GM11168 (cell line): Measurements from ENCODE around the gene DIP2B.
"Not testable (repeated sequence)": the region's sequence is repeated elsewhere in the genome, so short reads cannot be mapped to it uniquely, and the experiment has no call there.

Experiments
- in situ Hi-C: fragments of 300-500 bp; cut with MboI; formaldehyde crosslinking; loops from one replicate; pipeline ENCODE4 v1.12.0; 2022; ENCODE audit warnings: low sequenced_read_pairs; ENCODE audit not compliant: unreplicated experiment

The DIP2B gene

DNA sequence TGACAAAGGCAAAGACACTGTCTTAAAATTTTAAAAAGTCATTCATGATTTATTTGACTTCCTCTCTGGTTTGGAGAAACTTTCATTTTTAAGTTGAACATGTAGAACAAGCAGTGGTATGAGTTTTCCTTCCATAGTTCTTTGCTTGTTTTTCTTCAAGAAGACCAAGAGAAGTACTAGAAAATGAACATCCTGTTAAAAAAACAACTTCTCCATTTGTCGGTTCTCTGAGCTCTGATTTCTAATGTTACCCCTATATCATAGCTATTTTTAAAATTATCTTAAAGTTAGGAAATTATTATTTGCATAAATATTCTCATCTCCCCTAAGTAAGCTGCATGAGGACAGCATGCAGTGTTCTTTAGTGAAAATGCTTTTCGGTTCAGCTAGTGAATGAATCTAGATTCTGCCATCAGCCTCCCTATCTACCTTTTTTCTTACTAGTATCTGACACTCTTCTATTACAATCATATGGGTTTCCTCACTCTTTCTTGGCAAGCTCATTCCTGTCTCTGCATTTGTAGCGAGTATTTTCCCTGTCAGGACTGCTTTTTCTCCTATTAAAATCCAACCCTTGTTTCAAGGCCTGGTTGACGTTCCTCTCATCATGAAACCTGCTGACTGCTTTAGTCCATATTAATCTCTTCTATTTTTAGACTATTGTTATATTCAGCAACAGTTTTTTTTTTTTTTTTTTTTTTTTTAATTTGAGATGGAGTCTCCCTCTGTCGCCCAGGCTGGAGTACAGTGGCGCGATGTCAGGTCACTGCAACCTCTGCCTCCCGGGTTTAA lies 15.8 kb downstream of the DIP2B start:
- in situ Hi-C loops, result no loop called here

DNA sequence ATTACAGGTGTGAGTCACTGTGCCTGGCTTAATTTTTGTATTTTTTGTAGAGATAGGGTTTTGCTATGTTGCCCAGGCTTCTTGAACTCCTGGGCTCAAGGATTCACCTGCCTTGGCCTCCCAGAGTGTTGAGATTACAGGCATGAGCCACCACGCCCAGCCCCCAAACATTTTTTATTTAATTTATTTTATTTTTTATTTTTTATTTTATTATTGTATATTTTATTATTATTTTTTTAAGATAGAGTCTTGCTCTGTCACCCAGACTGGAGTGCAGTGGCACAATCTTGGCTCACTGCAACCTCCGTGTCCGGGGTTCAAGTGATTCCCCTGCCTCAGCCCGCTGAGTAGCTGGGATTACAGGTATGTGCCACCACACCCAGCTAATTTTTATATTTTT lies 17.0 kb downstream of the DIP2B start:
- in situ Hi-C loops, result not testable (repeated sequence)

GRCh38 chr12:50523772-50524171 lies 19.0 kb downstream of the DIP2B start:
- in situ Hi-C loops, result no loop called here

DNA sequence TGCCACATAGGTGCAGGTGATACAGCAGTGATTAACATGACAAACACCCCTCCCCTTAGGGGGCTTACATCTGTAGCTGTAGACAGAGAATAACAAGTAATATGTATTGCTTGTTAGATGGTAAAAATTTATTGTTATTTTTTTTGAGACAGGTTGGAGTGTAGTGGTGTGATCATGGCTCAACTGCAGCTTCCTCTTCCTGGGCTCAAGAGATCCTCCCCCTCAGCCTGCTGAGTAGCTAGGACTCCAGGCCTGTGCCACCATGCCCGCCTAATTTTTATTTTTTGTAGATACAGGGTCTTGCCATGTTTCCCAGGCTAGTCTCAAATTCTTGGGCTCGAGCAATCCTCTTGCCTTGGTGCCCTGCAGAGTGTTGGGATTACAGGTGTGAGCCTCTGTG lies 19.8 kb downstream of the DIP2B start:
- in situ Hi-C loops, result no loop called here

DNA sequence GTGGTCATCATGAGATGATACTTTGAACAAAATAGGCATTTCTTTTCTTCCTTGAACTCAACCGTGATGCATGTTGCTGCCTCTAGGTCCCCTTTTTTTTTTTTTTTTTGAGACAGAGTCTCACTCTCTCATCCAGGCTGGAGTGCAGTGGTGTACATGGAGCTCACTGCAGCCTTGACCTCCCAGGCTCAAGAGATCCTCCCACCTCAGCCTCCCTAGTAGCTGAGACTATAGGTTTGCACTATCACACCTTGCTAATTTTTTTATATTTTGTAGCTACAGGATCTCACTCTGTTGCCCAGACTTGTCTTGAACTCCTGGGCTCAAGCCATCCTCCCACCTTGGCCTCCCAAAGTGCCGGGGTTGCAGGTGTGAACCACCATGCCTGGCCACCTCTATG lies 20.6 kb downstream of the DIP2B start:
- in situ Hi-C loops, result no loop called here

- in situ Hi-C loops, result no loop called here
Observed at GRCh38 chr12:50527359-50527726, 22.6 kb downstream of the DIP2B start.

DNA sequence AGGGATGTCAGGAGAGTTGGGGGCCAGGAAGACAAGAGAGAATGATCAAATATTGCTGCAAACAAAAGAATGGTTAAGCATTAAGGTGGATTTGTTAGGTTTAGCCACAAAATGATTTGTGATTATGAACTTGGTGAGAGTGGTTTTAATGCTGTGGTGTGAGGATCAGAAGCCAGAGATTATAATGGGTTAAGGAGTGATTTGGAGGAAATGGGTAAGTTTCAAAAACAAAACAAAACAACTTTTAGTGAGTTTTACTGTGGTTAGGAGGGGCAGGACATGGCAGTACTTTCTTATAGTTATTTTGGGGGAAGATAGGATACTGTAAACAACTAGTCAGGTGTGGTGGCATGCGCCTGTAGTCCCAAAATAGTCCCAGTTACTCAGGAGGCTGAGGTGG lies 24.0 kb downstream of the DIP2B start:
- in situ Hi-C loops, result no loop called here

DNA sequence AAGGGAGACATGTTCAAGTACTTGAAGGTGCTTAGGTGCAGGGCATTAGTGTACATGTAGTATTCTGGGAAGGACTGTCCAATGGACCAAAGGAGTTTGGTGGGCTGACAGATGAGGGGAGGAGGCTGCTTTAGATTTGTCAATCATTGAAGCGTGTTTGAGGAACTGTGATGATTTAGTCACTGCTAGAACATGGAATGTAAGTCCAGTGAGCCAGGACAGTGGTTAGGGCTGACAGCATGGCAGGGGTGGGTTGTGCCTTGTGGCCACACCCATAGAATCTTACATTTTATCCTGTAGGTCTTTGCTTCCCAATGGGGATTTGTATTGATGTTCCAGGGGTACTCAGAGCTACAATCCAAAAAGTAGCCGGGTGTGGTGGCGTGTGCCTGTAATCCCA lies 24.6 kb downstream of the DIP2B start:
- in situ Hi-C loops, result no loop called here

- in situ Hi-C loops, result no loop called here
Observed at GRCh38 chr12:50530532-50530931, 25.7 kb downstream of the DIP2B start.

DNA sequence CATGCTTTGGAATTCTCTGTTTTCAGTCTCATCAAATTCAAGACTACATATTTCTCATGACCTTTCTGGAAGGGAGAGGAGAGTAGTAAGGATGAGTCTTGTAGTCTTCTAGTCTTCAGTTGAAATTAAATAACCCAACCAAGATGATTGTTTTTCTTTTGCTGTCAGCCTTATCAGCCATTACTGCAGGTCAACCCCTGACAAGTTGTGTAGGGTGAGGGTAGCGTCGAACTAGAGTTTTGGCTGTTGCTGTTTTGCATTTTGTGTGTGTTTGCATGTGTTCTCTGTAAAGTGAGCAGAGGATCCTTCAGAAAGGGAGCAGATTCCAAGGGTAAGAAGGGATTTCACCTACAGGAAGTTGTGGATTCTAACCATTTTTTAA lies 28.4 kb downstream of the DIP2B start:
- in situ Hi-C loops, result no loop called here

DNA sequence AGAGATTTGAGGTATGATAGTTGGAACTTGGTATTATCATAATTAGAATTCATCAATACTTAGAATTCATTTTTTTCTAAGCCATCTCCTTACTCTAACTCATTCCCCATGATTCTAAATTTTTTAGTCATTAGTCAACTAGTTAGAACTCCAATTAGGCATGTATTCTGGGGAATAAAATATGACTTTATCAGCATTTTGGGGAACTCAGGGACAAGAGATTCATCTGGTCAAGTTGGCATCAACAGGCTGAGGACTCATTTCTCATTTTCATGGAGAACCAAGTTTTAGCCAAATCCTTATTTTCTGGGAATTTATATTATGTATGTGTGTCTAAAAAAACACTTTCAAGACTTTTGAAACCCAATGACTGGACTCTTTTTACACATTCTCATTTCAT lies 29.2 kb downstream of the DIP2B start:
- in situ Hi-C loops, result no loop called here

- in situ Hi-C loops, result no loop called here
Observed at GRCh38 chr12:50536831-50537537, 32.2 kb downstream of the DIP2B start.

GRCh38 chr12:50537538-50537919 lies 32.7 kb downstream of the DIP2B start:
- in situ Hi-C loops, result no loop called here

DNA sequence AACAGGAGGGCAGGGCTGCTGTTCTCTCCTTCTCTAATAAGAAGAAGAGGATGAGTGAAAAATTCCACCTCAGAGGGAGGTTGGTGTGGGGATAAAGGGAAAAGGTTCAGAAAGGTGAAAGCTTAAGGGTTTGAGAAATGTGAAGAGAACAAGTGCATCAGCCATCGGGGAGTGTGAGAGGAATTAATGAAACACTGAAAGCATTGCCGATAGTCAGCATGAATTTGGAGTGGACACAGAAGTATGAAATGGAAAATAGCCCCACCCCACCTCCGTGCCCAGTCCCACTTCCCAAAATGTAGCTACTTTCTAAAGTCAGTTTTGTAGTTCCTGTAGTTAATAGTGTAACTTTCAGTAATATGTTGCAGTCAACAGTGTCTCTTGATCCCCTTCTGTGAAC lies 33.4 kb downstream of the DIP2B start:
- in situ Hi-C loops, result no loop called here

GRCh38 chr12:50541139-50541538 lies 36.4 kb downstream of the DIP2B start:
- in situ Hi-C loops, result no loop called here

DNA sequence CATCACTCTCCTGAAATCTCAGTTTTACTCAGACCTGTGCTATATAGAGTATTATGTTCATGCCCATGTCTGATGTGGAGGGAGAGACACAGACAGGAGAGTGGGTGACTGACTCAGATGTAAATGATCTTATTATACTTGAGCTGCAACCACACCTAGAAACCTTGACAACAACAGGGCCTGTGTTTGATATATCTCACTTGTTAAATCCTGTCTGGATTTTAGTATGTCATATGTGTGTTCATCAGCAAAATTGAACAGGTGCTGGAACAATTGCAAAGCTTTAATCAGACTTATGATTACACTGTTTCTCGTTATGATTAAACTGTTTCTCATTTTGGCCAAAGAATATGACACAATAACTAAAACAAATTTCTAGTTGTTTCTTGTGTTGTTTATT lies 37.7 kb downstream of the DIP2B start:
- in situ Hi-C loops, result no loop called here

GRCh38 chr12:50543188-50543587 lies 38.4 kb downstream of the DIP2B start:
- in situ Hi-C loops, result not testable (repeated sequence)

- in situ Hi-C loops, result no loop called here
Observed at GRCh38 chr12:50545213-50545612, 40.4 kb downstream of the DIP2B start.

GRCh38 chr12:50545786-50546185 lies 41.0 kb downstream of the DIP2B start:
- in situ Hi-C loops, result no loop called here

- in situ Hi-C loops, result no loop called here
Observed at GRCh38 chr12:50546441-50547318, 41.9 kb downstream of the DIP2B start.

GRCh38 chr12:50547742-50548141 lies 43.0 kb downstream of the DIP2B start:
- in situ Hi-C loops, result no loop called here
